Hepatocyte (in vitro differentiated cells): ENCODE data around the gene SLC17A9.

Experiments used
- EZH2 ChIP-seq: fragments of 200-600 bp; sonication (generic); IDR thresholded peaks from 2 replicates; pipeline ENCODE4 v1.6.1; 2016; ENCODE audit warnings: antibody characterized with exemption, mild to moderate bottlenecking, borderline replicate concordance
- TF ChIP-seq, protein P1 (sequence below): fragments of 200-600 bp; sonication (generic); IDR thresholded peaks from 2 replicates; pipeline ENCODE4 v1.5.1; 2016; ENCODE audit warnings: antibody characterized with exemption, mild to moderate bottlenecking; ENCODE audit not compliant: poor library complexity

DNA sequence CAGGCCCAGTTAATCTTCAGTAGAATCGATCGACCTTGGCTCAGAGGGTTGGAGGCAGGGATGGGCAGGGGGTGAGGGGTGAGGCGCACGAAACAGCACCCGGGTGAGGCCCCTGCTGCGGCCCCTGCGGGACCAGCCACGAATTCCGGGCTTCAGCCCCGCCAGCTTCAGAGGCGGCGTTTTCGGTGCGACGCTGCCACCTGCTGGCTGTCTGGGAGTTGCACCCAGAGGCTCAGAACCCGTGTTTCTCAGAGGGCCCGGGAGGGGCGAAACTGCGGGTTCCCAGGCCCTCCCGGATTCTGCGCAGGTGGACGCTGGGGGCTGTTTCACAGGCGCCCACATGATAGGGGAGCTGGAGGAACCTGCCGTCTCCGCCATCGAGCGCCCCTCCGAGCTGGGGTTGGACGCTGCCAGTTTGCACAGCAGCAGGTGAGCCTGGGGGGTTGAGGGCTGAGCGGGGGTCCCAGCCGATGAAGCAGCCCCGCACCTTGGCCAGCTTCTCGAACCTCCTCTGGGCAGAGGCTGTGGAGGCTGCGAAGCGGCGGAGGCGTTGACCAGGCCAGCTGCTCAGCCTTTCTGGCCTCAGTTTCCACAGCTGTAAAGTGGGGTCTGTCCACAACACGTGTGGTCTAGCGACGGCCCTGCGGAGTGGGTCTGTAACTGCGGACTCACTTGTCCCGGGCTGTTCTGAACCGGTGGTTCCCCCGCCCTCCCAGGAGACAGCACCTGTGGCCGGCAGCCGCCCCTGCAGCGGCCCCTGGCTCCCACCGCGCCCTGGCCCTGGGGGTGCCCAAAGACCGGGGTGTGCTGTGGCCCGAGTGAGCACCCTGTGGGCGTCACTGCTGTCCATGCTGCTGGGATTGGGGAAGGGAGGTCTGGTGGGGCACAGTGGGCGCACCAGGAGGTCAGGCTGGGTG lies 56.8 kb downstream of the SLC17A9 start:
- TF ChIP-seq, protein P1, sequence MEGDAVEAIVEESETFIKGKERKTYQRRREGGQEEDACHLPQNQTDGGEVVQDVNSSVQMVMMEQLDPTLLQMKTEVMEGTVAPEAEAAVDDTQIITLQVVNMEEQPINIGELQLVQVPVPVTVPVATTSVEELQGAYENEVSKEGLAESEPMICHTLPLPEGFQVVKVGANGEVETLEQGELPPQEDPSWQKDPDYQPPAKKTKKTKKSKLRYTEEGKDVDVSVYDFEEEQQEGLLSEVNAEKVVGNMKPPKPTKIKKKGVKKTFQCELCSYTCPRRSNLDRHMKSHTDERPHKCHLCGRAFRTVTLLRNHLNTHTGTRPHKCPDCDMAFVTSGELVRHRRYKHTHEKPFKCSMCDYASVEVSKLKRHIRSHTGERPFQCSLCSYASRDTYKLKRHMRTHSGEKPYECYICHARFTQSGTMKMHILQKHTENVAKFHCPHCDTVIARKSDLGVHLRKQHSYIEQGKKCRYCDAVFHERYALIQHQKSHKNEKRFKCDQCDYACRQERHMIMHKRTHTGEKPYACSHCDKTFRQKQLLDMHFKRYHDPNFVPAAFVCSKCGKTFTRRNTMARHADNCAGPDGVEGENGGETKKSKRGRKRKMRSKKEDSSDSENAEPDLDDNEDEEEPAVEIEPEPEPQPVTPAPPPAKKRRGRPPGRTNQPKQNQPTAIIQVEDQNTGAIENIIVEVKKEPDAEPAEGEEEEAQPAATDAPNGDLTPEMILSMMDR = peak; percentile 98
- TF ChIP-seq EZH2 = no peak
